HG02973 (cell line): ENCODE measurements around the gene CLMP.
"Not testable (repeated sequence)": the region's sequence is repeated elsewhere in the genome, so short reads cannot be mapped to it uniquely, and the experiment has no call there.

Experiments used
- ATAC-seq: cut with Tn5 transposase; IDR thresholded peaks from one replicate; pipeline ENCODE4 v1.9.1; 2021; ENCODE audit warnings: moderate library complexity; ENCODE audit not compliant: unreplicated experiment

The CLMP gene

GRCh38 chr11:123218451-123218850 is 23.4 kb upstream of the CLMP start:
- ATAC-seq, result no peak

GRCh38 chr11:123217897-123218296 is 22.8 kb upstream of the CLMP start:
- no peak for ATAC-seq

GRCh38 chr11:123216249-123216648 is 21.2 kb upstream of the CLMP start:
- no peak for ATAC-seq

GRCh38 chr11:123214940-123215339 is 19.9 kb upstream of the CLMP start:
- ATAC-seq, result no peak

- ATAC-seq, result no peak
Observed at GRCh38 chr11:123214396-123214795, 19.3 kb upstream of the CLMP start.

GRCh38 chr11:123213307-123213771 is 18.3 kb upstream of the CLMP start:
- ATAC-seq, result no peak

- ATAC-seq, result no peak
Observed at GRCh38 chr11:123212406-123212805, 17.4 kb upstream of the CLMP start.

- no peak for ATAC-seq
Observed at GRCh38 chr11:123211981-123212380, 16.9 kb upstream of the CLMP start.

- ATAC-seq, result no peak
Observed at GRCh38 chr11:123211149-123211852, 16.3 kb upstream of the CLMP start.

GRCh38 chr11:123209591-123209990 is 14.5 kb upstream of the CLMP start:
- ATAC-seq, result peak; percentile 51

GRCh38 chr11:123206791-123207434 is 11.9 kb upstream of the CLMP start:
- ATAC-seq, result no peak

GRCh38 chr11:123206055-123206454 is 11.0 kb upstream of the CLMP start:
- not testable (repeated sequence) for ATAC-seq

GRCh38 chr11:123203934-123204333 is 8.9 kb upstream of the CLMP start:
- ATAC-seq, result no peak

- ATAC-seq, result no peak
Observed at GRCh38 chr11:123203471-123203870, 8.4 kb upstream of the CLMP start.

GRCh38 chr11:123202155-123203151 is 7.4 kb upstream of the CLMP start:
- no peak for ATAC-seq

- no peak for ATAC-seq
Observed at GRCh38 chr11:123200264-123200663, 5.2 kb upstream of the CLMP start.

- ATAC-seq, result no peak
Observed at GRCh38 chr11:123197711-123198110, 2.7 kb upstream of the CLMP start.

GRCh38 chr11:123196060-123196714 is 1.1 kb upstream of the CLMP start:
- ATAC-seq, result no peak

- no peak for ATAC-seq
Observed at GRCh38 chr11:123194337-123195187, 486 bp downstream of the CLMP start.

GRCh38 chr11:123193742-123194141 is 1.3 kb downstream of the CLMP start:
- ATAC-seq, result no peak
